Measurements from ENCODE around the gene AZI2. TPM values are rescaled to one million over a fixed set of nuclear protein-coding genes. Genes with fewer than 3 reads are reported as not detected.

AZI2 gene
- polyA plus RNA-seq, 1 donor (not counting 4 experiments of a cell fraction or from before 2014, with no cell fraction given), result 81.8 TPM

GRCh38 chr3:28317438-28318022 is 31.1 kb downstream of the AZI2 start:
- H3K4me1 ChIP-seq (ENCODE audit: control insufficient read depth, extremely low read depth, insufficient read depth, low read length), result no peaks in the 10 kb centered on the region
- H3K79me2 ChIP-seq (ENCODE audit: control insufficient read depth, insufficient read depth, low read length), result no peaks in the 10 kb centered on the region
- no peak for DNase-seq (ENCODE audit: low read depth, low spot score)
- FAIRE-seq, result no peak
- dilution Hi-C loops (cut with MboI; ENCODE audit: extremely low pct_ligation_motif_present, low sequenced_read_pairs), result no loop called here
- no peaks in the 10 kb centered on the region for H3K9me3 ChIP-seq (ENCODE audit: control insufficient read depth, low read depth, low read length)
- no peak overlapping the region for H3K27ac ChIP-seq (ENCODE audit: control insufficient read depth, insufficient read depth, low read length)
- no peaks in the 10 kb centered on the region for H3K9me1 ChIP-seq (ENCODE audit: control insufficient read depth, extremely low read depth, insufficient read depth, low read length)
- H3K4me3 ChIP-seq (ENCODE audit: control insufficient read depth in 2 of 3, extremely low read depth in 1 of 3, insufficient read depth in 2 of 3, low read depth in 1 of 3, low read length in 3 of 3), result no peak overlapping the region
- no peak overlapping the region for H2AFZ ChIP-seq (ENCODE audit: control insufficient read depth, low read length)
- H4K20me1 ChIP-seq (ENCODE audit: control insufficient read depth, extremely low read depth, insufficient read depth, low read length), result no peaks in the 10 kb centered on the region
- no peak overlapping the region for H3K4me2 ChIP-seq (ENCODE audit: control insufficient read depth, extremely low read depth, insufficient read depth, low read depth, low read length)
- H3K27me3 ChIP-seq (ENCODE audit: control insufficient read depth, extremely low read depth, insufficient read depth, low read length), result no peaks in the 10 kb centered on the region
- no peak overlapping the region for H3K9ac ChIP-seq (ENCODE audit: control insufficient read depth, extremely low read depth, insufficient read depth, low read length)
- H3K36me3 ChIP-seq (ENCODE audit: control insufficient read depth in 2 of 2, extremely low read depth in 1 of 2, insufficient read depth in 2 of 2, low read length in 2 of 2), result peaks cover 0 to 3% of the 10 kb centered on the region in 2 experiments
- peak; percentile 48 to 62 (median 51) for TF ChIP-seq CTCF (optimal IDR thresholded peaks at IDR 0.05 in 1 of 3, IDR thresholded peaks at IDR 0.05 in 1 of 3, conservative IDR thresholded peaks at IDR 0.05 in 1 of 3; ENCODE audit: extremely low read depth in 1 of 3, insufficient read depth in 2 of 3, low read length in 3 of 3)
- no peak for TF ChIP-seq EZH2 (IDR thresholded peaks at IDR 0.05; ENCODE audit: low read length)

DNA sequence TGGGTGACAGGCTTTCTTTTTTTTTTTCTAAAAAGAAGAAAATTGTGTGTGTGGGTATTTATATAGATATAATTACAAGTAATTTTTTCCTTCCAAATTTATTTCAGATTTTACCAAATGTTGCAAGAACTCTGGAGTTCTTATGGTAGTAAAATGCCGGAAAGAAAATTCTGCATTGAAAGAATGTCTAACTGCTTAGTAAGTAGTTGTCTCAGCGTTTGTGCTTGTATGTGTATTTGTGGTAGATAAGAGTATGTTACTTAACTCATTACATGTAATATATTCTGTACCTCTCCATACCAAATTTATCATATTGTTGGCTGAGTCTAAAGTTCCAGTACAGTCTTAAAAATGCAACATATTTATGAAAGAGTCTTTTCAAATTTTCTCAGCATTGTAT is 32.4 kb downstream of the AZI2 start:
- no peaks in the 10 kb centered on the region for H3K27me3 ChIP-seq (ENCODE audit: control insufficient read depth, extremely low read depth, insufficient read depth, low read length)
- no peaks in the 10 kb centered on the region for H3K36me3 ChIP-seq (ENCODE audit: control insufficient read depth in 2 of 2, extremely low read depth in 1 of 2, insufficient read depth in 2 of 2, low read length in 2 of 2)
- no peaks in the 10 kb centered on the region for H3K9me1 ChIP-seq (ENCODE audit: control insufficient read depth, extremely low read depth, insufficient read depth, low read length)
- no peaks in the 10 kb centered on the region for H3K4me1 ChIP-seq (ENCODE audit: control insufficient read depth, extremely low read depth, insufficient read depth, low read length)
- FAIRE-seq (no peak), DNase-seq (ENCODE audit: low read depth, low spot score) (no peak)
- no peak overlapping the region for H3K9ac ChIP-seq (ENCODE audit: control insufficient read depth, extremely low read depth, insufficient read depth, low read length)
- no peak overlapping the region for H2AFZ ChIP-seq (ENCODE audit: control insufficient read depth, low read length)
- dilution Hi-C loops (cut with MboI; ENCODE audit: extremely low pct_ligation_motif_present, low sequenced_read_pairs), result no loop called here
- H3K9me3 ChIP-seq (ENCODE audit: control insufficient read depth, low read depth, low read length), result no peaks in the 10 kb centered on the region
- H3K79me2 ChIP-seq (ENCODE audit: control insufficient read depth, insufficient read depth, low read length), result no peaks in the 10 kb centered on the region
- TF ChIP-seq EZH2 (IDR thresholded peaks at IDR 0.05; ENCODE audit: low read length) (no peak), CTCF (optimal IDR thresholded peaks at IDR 0.05 in 1 of 3, IDR thresholded peaks at IDR 0.05 in 1 of 3, conservative IDR thresholded peaks at IDR 0.05 in 1 of 3; ENCODE audit: extremely low read depth in 1 of 3, insufficient read depth in 2 of 3, low read length in 3 of 3) (no peak)
- H3K4me3 ChIP-seq (ENCODE audit: control insufficient read depth in 2 of 3, extremely low read depth in 1 of 3, insufficient read depth in 2 of 3, low read depth in 1 of 3, low read length in 3 of 3), result no peak overlapping the region
- no peak overlapping the region for H3K27ac ChIP-seq (ENCODE audit: control insufficient read depth, insufficient read depth, low read length)
- H3K4me2 ChIP-seq (ENCODE audit: control insufficient read depth, extremely low read depth, insufficient read depth, low read depth, low read length), result no peak overlapping the region
- no peaks in the 10 kb centered on the region for H4K20me1 ChIP-seq (ENCODE audit: control insufficient read depth, extremely low read depth, insufficient read depth, low read length)

All from keratinocyte (primary cell).